Vagina (tissue), 2 donors: Measurements from ENCODE around the gene BTNL8.

Experiments used
- CTCF ChIP-seq, 3 experiments: fragments of 450-650 bp in 2 of 3; fragments of 200-600 bp in 1 of 3; sonication (generic) in 1 of 3; IDR thresholded peaks; one replicate each; pipeline ENCODE4 v1.5.1; 2017 to 2019; ENCODE audit warnings: antibody characterized with exemption in 3 of 3, mild to moderate bottlenecking in 2 of 3, moderate library complexity in 2 of 3
- POLR2A ChIP-seq, 2 donors: fragments of 450-650 bp; IDR thresholded peaks; one replicate each; pipeline ENCODE4 v1.6.1; 2017; ENCODE audit warnings: antibody characterized with exemption in 2 of 2, mild to moderate bottlenecking in 2 of 2, moderate library complexity in 2 of 2

GRCh38 chr5:180970875-180971274 lies 71.9 kb downstream of the BTNL8 start:
- TF ChIP-seq POLR2A (IDR thresholded peaks at IDR 0.05) (no peak), CTCF (IDR thresholded peaks at IDR 0.05) (no peak)
